IgD-negative memory B cell (primary cell): ENCODE results near the gene PTPRU. TPM values are rescaled to one million over a fixed set of nuclear protein-coding genes. Genes with fewer than 3 reads are reported as not detected.

Experiments
- H3K27ac Mint-ChIP-seq, 3 donors: one replicate each; pipeline ENCODE4 v1.8.0; 2020 to 2022; ENCODE audit warnings: mild to moderate bottlenecking in 3 of 3, mixed read lengths in 3 of 3, moderate library complexity in 1 of 3
- H3K27me3 Mint-ChIP-seq: one replicate; pipeline ENCODE4 v1.8.0; 2021; ENCODE audit warnings: mixed read lengths
- H3K36me3 Mint-ChIP-seq: one replicate; pipeline ENCODE4 v1.8.0; 2020; ENCODE audit warnings: mild to moderate bottlenecking, mixed read lengths
- H3K4me1 Mint-ChIP-seq, 3 donors: one replicate each; pipeline ENCODE4 v1.8.0; 2020 to 2022; ENCODE audit warnings: mixed read lengths in 3 of 3, mild to moderate bottlenecking in 1 of 3
- H3K4me3 Mint-ChIP-seq, 4 donors: one replicate each; pipeline ENCODE4 v1.8.0; 2020 to 2022; ENCODE audit warnings: mild to moderate bottlenecking in 4 of 4, mixed read lengths in 4 of 4, moderate library complexity in 3 of 4
- H3K9me3 Mint-ChIP-seq, 3 donors: one replicate each; pipeline ENCODE4 v1.8.0; 2020 to 2021; ENCODE audit warnings: mixed read lengths in 3 of 3, mild to moderate bottlenecking in 1 of 3
- polyA plus RNA-seq: library from polyadenylated mRNA; unstranded; fragments of 300-500 nt; fragmentation: Illumina TruSeq; gene quantifications from one replicate; pipeline ENCODE4 v1.2.3, GENCODE V29; 2021

The PTPRU gene
- polyA plus RNA-seq, 1 donor from 2014 or later: not detected

GRCh38 chr1:29325675-29326074, 89.4 kb downstream of the PTPRU start:
- Mint-ChIP-seq H3K4me1 (peaks cover 0 to 6% (median 1%) of the 10 kb centered on the region in 3 donors), H3K36me3 (peaks cover 3% of the 10 kb centered on the region), H3K27ac (no peak overlapping the region), H3K4me3 (no peak overlapping the region), H3K27me3 (peaks cover 4% of the 10 kb centered on the region), H3K9me3 (no peaks in the 10 kb centered on the region)

- Mint-ChIP-seq H3K4me1 (peaks cover 0 to 6% (median 1%) of the 10 kb centered on the region in 3 donors), H3K4me3 (no peak overlapping the region), H3K27ac (no peak overlapping the region), H3K36me3 (peaks cover 3% of the 10 kb centered on the region), H3K9me3 (no peaks in the 10 kb centered on the region), H3K27me3 (peaks cover 4% of the 10 kb centered on the region)
Measured at GRCh38 chr1:29326123-29326522, 89.8 kb downstream of the PTPRU start.

- peaks cover 0 to 6% (median 1%) of the 10 kb centered on the region in 3 donors for H3K4me1 Mint-ChIP-seq
- no peak overlapping the region for H3K4me3 Mint-ChIP-seq
- H3K9me3 Mint-ChIP-seq: peaks cover 0 to 5% (median 2%) of the 10 kb centered on the region in 3 donors
- peaks cover 4% of the 10 kb centered on the region for H3K36me3 Mint-ChIP-seq
- no peak overlapping the region for H3K27ac Mint-ChIP-seq
- peaks cover 7% of the 10 kb centered on the region for H3K27me3 Mint-ChIP-seq
Measured at GRCh38 chr1:29327223-29327935, 91.1 kb downstream of the PTPRU start.

- H3K27ac Mint-ChIP-seq: no peak overlapping the region
- H3K36me3 Mint-ChIP-seq: peaks cover 3% of the 10 kb centered on the region
- H3K27me3 Mint-ChIP-seq: peaks cover 7% of the 10 kb centered on the region
- peaks cover 0 to 3% (median 1%) of the 10 kb centered on the region in 3 donors for H3K4me1 Mint-ChIP-seq
- peaks cover 0 to 5% (median 2%) of the 10 kb centered on the region in 3 donors for H3K9me3 Mint-ChIP-seq
- H3K4me3 Mint-ChIP-seq: no peak overlapping the region
Measured at GRCh38 chr1:29329022-29329775, 92.9 kb downstream of the PTPRU start.

- Mint-ChIP-seq H3K4me3 (no peak overlapping the region), H3K27ac (no peak overlapping the region), H3K9me3 (peaks cover 2 to 5% (median 3%) of the 10 kb centered on the region in 3 donors), H3K36me3 (peaks cover 3% of the 10 kb centered on the region), H3K27me3 (peaks cover 7% of the 10 kb centered on the region), H3K4me1 (peaks cover 0 to 1% (median 0%) of the 10 kb centered on the region in 3 donors)
Measured at GRCh38 chr1:29330089-29330488, 93.8 kb downstream of the PTPRU start.

- H3K4me3 Mint-ChIP-seq: no peak overlapping the region
- no peak overlapping the region for H3K27ac Mint-ChIP-seq
- no peaks in the 10 kb centered on the region for H3K4me1 Mint-ChIP-seq
- H3K36me3 Mint-ChIP-seq: peaks cover 3% of the 10 kb centered on the region
- peaks cover 7% of the 10 kb centered on the region for H3K27me3 Mint-ChIP-seq
- peaks cover 2 to 9% (median 3%) of the 10 kb centered on the region in 3 donors for H3K9me3 Mint-ChIP-seq
Measured at GRCh38 chr1:29330856-29331255, 94.5 kb downstream of the PTPRU start.

GRCh38 chr1:29331309-29331708, 95.0 kb downstream of the PTPRU start:
- Mint-ChIP-seq H3K4me3 (no peak overlapping the region), H3K27me3 (peaks cover 7% of the 10 kb centered on the region), H3K36me3 (peaks cover 3% of the 10 kb centered on the region), H3K27ac (no peak overlapping the region), H3K9me3 (peaks cover 2 to 9% (median 3%) of the 10 kb centered on the region in 3 donors), H3K4me1 (no peaks in the 10 kb centered on the region)

GRCh38 chr1:29331729-29332128, 95.4 kb downstream of the PTPRU start:
- H3K4me3 Mint-ChIP-seq: no peak overlapping the region
- peaks cover 7% of the 10 kb centered on the region for H3K27me3 Mint-ChIP-seq
- no peak overlapping the region for H3K27ac Mint-ChIP-seq
- peaks cover 3% of the 10 kb centered on the region for H3K36me3 Mint-ChIP-seq
- no peaks in the 10 kb centered on the region for H3K4me1 Mint-ChIP-seq
- peaks cover 2 to 9% (median 3%) of the 10 kb centered on the region in 3 donors for H3K9me3 Mint-ChIP-seq

GRCh38 chr1:29332204-29332603, 95.9 kb downstream of the PTPRU start:
- H3K36me3 Mint-ChIP-seq: peaks cover 3% of the 10 kb centered on the region
- H3K9me3 Mint-ChIP-seq: peaks cover 2 to 9% (median 3%) of the 10 kb centered on the region in 3 donors
- H3K27me3 Mint-ChIP-seq: peaks cover 4% of the 10 kb centered on the region
- H3K4me1 Mint-ChIP-seq: no peaks in the 10 kb centered on the region
- no peak overlapping the region for H3K4me3 Mint-ChIP-seq
- no peak overlapping the region for H3K27ac Mint-ChIP-seq

GRCh38 chr1:29333008-29333407, 96.7 kb downstream of the PTPRU start:
- H3K9me3 Mint-ChIP-seq: peaks cover 2 to 9% (median 3%) of the 10 kb centered on the region in 3 donors
- no peaks in the 10 kb centered on the region for H3K4me1 Mint-ChIP-seq
- no peak overlapping the region for H3K27ac Mint-ChIP-seq
- peaks cover 3% of the 10 kb centered on the region for H3K27me3 Mint-ChIP-seq
- H3K4me3 Mint-ChIP-seq: no peak overlapping the region
- peaks cover 3% of the 10 kb centered on the region for H3K36me3 Mint-ChIP-seq

GRCh38 chr1:29335573-29335972, 99.3 kb downstream of the PTPRU start:
- Mint-ChIP-seq H3K27me3 (peaks cover 5% of the 10 kb centered on the region), H3K4me3 (no peak overlapping the region), H3K9me3 (peaks cover 2 to 9% (median 3%) of the 10 kb centered on the region in 3 donors), H3K36me3 (peaks cover 1% of the 10 kb centered on the region), H3K27ac (no peak overlapping the region), H3K4me1 (no peaks in the 10 kb centered on the region)

GRCh38 chr1:29338908-29339575, 102.7 kb downstream of the PTPRU start:
- no peak overlapping the region for H3K4me3 Mint-ChIP-seq
- no peaks in the 10 kb centered on the region for H3K4me1 Mint-ChIP-seq
- no peak overlapping the region for H3K27ac Mint-ChIP-seq
- H3K9me3 Mint-ChIP-seq: peaks cover 0 to 4% (median 3%) of the 10 kb centered on the region in 3 donors
- H3K27me3 Mint-ChIP-seq: peaks cover 10% of the 10 kb centered on the region
- no peaks in the 10 kb centered on the region for H3K36me3 Mint-ChIP-seq

- H3K36me3 Mint-ChIP-seq: no peaks in the 10 kb centered on the region
- H3K4me3 Mint-ChIP-seq: no peak overlapping the region
- no peak overlapping the region for H3K27ac Mint-ChIP-seq
- H3K4me1 Mint-ChIP-seq: no peaks in the 10 kb centered on the region
- no peaks in the 10 kb centered on the region for H3K9me3 Mint-ChIP-seq
- peaks cover 14% of the 10 kb centered on the region for H3K27me3 Mint-ChIP-seq
Measured at GRCh38 chr1:29341936-29342335, 105.6 kb downstream of the PTPRU start.

GRCh38 chr1:29342351-29342750, 106.0 kb downstream of the PTPRU start:
- H3K36me3 Mint-ChIP-seq: no peaks in the 10 kb centered on the region
- no peaks in the 10 kb centered on the region for H3K4me1 Mint-ChIP-seq
- no peaks in the 10 kb centered on the region for H3K9me3 Mint-ChIP-seq
- no peak overlapping the region for H3K4me3 Mint-ChIP-seq
- H3K27ac Mint-ChIP-seq: no peak overlapping the region
- H3K27me3 Mint-ChIP-seq: peaks cover 14% of the 10 kb centered on the region

GRCh38 chr1:29342983-29343382, 106.7 kb downstream of the PTPRU start:
- peak overlapping the region in 1 of 4 donors; percentile 40 for H3K4me3 Mint-ChIP-seq
- H3K4me1 Mint-ChIP-seq: no peaks in the 10 kb centered on the region
- H3K36me3 Mint-ChIP-seq: no peaks in the 10 kb centered on the region
- no peak overlapping the region for H3K27ac Mint-ChIP-seq
- H3K9me3 Mint-ChIP-seq: no peaks in the 10 kb centered on the region
- H3K27me3 Mint-ChIP-seq: peaks cover 14% of the 10 kb centered on the region
